Measurements from ENCODE around the gene NACC1. TPM values are rescaled to one million over a fixed set of nuclear protein-coding genes. Genes with fewer than 3 reads are reported as not detected.

NACC1 gene
- total and polyA plus RNA-seq, 2 experiments from 2014 or later = 12.4 to 260 TPM

DNA sequence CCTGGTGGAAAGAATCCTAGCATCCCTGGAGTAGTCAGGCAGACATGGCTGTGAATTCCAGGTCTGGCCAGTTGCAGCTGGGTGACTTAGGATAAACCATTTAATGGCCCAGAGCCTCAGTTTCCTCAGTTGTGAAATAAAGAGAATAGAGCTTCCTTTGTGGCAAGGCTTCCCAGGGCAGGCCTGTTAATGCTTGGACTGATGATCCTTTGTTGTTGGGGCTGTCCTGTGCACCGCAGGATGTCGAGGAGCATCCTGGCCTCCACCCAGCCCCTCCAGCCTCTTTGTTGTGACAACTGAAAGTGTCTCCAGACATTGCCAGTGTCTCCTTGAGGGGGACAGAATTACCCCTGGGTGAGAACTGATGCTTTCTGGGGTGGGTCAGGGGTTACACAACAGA, 31.7 kb upstream of the NACC1 start:
- Histone ChIP-seq H3K4me2 (no peak overlapping the region), H3K4me1 (ENCODE audit: insufficient read depth) (peaks cover 15% of the 10 kb centered on the region), H3K27me3 (ENCODE audit: insufficient read depth) (no peaks in the 10 kb centered on the region; the same call in 1 of the 2 replicates), H3F3A (replicated peaks; ENCODE audit: low read depth) (0 out of 2 replicates have a peak, but pooled peaks cover 11% of the 10 kb centered on the region), H3K27ac (ENCODE audit: low read depth) (no peak overlapping the region), H4K20me1 (replicated peaks; ENCODE audit: insufficient read depth) (no peaks in the 10 kb centered on the region), H3K79me2 (replicated peaks; ENCODE audit: insufficient read depth) (no peaks in the 10 kb centered on the region), H3K36me3 (ENCODE audit: insufficient read depth) (no peaks in the 10 kb centered on the region), H3K4me3 (no peak overlapping the region), H2AFZ (no peak overlapping the region), H3K9me2 (ENCODE audit: insufficient read depth) (no peaks in the 10 kb centered on the region)
- no peak for TF ChIP-seq ZNF331 (CRISPR knock-in tag; IDR thresholded peaks at IDR 0.05; ENCODE audit: low read depth)
- TF ChIP-seq, protein P1, sequence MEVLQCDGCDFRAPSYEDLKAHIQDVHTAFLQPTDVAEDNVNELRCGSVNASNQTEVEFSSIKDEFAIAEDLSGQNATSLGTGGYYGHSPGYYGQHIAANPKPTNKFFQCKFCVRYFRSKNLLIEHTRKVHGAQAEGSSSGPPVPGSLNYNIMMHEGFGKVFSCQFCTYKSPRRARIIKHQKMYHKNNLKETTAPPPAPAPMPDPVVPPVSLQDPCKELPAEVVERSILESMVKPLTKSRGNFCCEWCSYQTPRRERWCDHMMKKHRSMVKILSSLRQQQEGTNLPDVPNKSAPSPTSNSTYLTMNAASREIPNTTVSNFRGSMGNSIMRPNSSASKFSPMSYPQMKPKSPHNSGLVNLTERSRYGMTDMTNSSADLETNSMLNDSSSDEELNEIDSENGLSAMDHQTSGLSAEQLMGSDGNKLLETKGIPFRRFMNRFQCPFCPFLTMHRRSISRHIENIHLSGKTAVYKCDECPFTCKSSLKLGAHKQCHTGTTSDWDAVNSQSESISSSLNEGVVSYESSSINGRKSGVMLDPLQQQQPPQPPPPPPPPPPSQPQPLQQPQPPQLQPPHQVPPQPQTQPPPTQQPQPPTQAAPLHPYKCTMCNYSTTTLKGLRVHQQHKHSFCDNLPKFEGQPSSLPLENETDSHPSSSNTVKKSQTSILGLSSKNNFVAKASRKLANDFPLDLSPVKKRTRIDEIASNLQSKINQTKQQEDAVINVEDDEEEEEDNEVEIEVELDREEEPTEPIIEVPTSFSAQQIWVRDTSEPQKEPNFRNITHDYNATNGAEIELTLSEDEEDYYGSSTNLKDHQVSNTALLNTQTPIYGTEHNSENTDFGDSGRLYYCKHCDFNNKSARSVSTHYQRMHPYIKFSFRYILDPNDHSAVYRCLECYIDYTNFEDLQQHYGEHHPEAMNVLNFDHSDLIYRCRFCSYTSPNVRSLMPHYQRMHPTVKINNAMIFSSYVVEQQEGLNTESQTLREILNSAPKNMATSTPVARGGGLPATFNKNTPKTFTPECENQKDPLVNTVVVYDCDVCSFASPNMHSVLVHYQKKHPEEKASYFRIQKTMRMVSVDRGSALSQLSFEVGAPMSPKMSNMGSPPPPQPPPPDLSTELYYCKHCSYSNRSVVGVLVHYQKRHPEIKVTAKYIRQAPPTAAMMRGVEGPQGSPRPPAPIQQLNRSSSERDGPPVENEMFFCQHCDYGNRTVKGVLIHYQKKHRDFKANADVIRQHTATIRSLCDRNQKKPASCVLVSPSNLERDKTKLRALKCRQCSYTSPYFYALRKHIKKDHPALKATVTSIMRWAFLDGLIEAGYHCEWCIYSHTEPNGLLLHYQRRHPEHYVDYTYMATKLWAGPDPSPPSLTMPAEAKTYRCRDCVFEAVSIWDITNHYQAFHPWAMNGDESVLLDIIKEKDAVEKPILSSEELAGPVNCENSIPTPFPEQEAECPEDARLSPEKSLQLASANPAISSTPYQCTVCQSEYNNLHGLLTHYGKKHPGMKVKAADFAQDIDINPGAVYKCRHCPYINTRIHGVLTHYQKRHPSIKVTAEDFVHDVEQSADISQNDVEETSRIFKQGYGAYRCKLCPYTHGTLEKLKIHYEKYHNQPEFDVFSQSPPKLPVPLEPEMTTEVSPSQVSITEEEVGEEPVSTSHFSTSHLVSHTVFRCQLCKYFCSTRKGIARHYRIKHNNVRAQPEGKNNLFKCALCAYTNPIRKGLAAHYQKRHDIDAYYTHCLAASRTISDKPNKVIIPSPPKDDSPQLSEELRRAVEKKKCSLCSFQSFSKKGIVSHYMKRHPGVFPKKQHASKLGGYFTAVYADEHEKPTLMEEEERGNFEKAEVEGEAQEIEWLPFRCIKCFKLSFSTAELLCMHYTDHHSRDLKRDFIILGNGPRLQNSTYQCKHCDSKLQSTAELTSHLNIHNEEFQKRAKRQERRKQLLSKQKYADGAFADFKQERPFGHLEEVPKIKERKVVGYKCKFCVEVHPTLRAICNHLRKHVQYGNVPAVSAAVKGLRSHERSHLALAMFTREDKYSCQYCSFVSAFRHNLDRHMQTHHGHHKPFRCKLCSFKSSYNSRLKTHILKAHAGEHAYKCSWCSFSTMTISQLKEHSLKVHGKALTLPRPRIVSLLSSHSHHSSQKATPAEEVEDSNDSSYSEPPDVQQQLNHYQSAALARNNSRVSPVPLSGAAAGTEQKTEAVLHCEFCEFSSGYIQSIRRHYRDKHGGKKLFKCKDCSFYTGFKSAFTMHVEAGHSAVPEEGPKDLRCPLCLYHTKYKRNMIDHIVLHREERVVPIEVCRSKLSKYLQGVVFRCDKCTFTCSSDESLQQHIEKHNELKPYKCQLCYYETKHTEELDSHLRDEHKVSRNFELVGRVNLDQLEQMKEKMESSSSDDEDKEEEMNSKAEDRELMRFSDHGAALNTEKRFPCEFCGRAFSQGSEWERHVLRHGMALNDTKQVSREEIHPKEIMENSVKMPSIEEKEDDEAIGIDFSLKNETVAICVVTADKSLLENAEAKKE (CRISPR knock-in tag; IDR thresholded peaks at IDR 0.05) = no peak
- no peak for TF ChIP-seq REST (IDR thresholded peaks at IDR 0.05; ENCODE audit: unreplicated experiment)
- TF ChIP-seq NANOG (IDR thresholded peaks at IDR 0.05; ENCODE audit: borderline replicate concordance) = no peak
- TF ChIP-seq ZNF114 (CRISPR knock-in tag; IDR thresholded peaks at IDR 0.05) = no peak
- TF ChIP-seq, protein P2, sequence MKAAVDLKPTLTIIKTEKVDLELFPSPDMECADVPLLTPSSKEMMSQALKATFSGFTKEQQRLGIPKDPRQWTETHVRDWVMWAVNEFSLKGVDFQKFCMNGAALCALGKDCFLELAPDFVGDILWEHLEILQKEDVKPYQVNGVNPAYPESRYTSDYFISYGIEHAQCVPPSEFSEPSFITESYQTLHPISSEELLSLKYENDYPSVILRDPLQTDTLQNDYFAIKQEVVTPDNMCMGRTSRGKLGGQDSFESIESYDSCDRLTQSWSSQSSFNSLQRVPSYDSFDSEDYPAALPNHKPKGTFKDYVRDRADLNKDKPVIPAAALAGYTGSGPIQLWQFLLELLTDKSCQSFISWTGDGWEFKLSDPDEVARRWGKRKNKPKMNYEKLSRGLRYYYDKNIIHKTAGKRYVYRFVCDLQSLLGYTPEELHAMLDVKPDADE (IDR thresholded peaks at IDR 0.05) = no peak
- Mint-ChIP-seq H3K4me3 (no peak overlapping the region), H3K27me3 (ENCODE audit: insufficient read depth, low read depth, poor library complexity) (peaks cover 44% of the 10 kb centered on the region), H3K9me3 (no peaks in the 10 kb centered on the region; the same call in 2 of the 3 replicates), H3K36me3 (ENCODE audit: low read depth) (no peaks in the 10 kb centered on the region), H3K27ac (no peak overlapping the region), H3K4me1 (peaks cover 31% of the 10 kb centered on the region)
- DNase-seq (ENCODE audit: low spot score) = no peak
- no peak for ATAC-seq

Measured in GM23338 (cell line).